ENCODE data around the gene ABCA13.

The ABCA13 gene

GRCh38 chr7:48242846-48243245, 71.6 kb downstream of the ABCA13 start:
- Histone ChIP-seq H3K27me3 (no peaks in the 10 kb centered on the region), H3K4me3 (ENCODE audit: low read depth, low read length) (no peak overlapping the region), H3K9me3 (no peaks in the 10 kb centered on the region), H3K36me3 (no peaks in the 10 kb centered on the region), H3K4me1 (no peaks in the 10 kb centered on the region)
- no peak for TF ChIP-seq CTCF (IDR thresholded peaks at IDR 0.05; ENCODE audit: low read depth, low read length)
- no peak for DNase-seq

- no peak for DNase-seq
- no peak for TF ChIP-seq CTCF (IDR thresholded peaks at IDR 0.05; ENCODE audit: low read depth, low read length)
- no peaks in the 10 kb centered on the region for H3K4me1 ChIP-seq
- H3K9me3 ChIP-seq, result no peaks in the 10 kb centered on the region
- H3K4me3 ChIP-seq (ENCODE audit: low read depth, low read length), result no peak overlapping the region
- H3K36me3 ChIP-seq, result no peaks in the 10 kb centered on the region
- H3K27me3 ChIP-seq, result no peaks in the 10 kb centered on the region
These were observed 73.6 kb downstream of the ABCA13 start for GRCh38 chr7:48244864-48245271.

- Histone ChIP-seq H3K4me3 (ENCODE audit: low read depth, low read length) (no peak overlapping the region), H3K9me3 (no peaks in the 10 kb centered on the region), H3K27me3 (no peaks in the 10 kb centered on the region), H3K4me1 (no peaks in the 10 kb centered on the region), H3K36me3 (no peaks in the 10 kb centered on the region)
- no peak for DNase-seq
- no peak for TF ChIP-seq CTCF (IDR thresholded peaks at IDR 0.05; ENCODE audit: low read depth, low read length)
These were observed 74.7 kb downstream of the ABCA13 start for GRCh38 chr7:48245751-48246472.

- no peak for TF ChIP-seq CTCF (IDR thresholded peaks at IDR 0.05; ENCODE audit: low read depth, low read length)
- no peaks in the 10 kb centered on the region for H3K27me3 ChIP-seq
- no peaks in the 10 kb centered on the region for H3K36me3 ChIP-seq
- no peak for DNase-seq
- H3K9me3 ChIP-seq, result no peaks in the 10 kb centered on the region
- H3K4me3 ChIP-seq (ENCODE audit: low read depth, low read length), result no peak overlapping the region
- H3K4me1 ChIP-seq, result no peaks in the 10 kb centered on the region
These were observed 77.9 kb downstream of the ABCA13 start for GRCh38 chr7:48249166-48249565.

GRCh38 chr7:48250441-48250951, 79.2 kb downstream of the ABCA13 start:
- Histone ChIP-seq H3K27me3 (no peaks in the 10 kb centered on the region), H3K4me1 (no peaks in the 10 kb centered on the region), H3K4me3 (ENCODE audit: low read depth, low read length) (no peak overlapping the region), H3K9me3 (no peaks in the 10 kb centered on the region), H3K36me3 (no peaks in the 10 kb centered on the region)
- DNase-seq, result no peak
- no peak for TF ChIP-seq CTCF (IDR thresholded peaks at IDR 0.05; ENCODE audit: low read depth, low read length)

GRCh38 chr7:48251766-48252165, 80.5 kb downstream of the ABCA13 start:
- Histone ChIP-seq H3K4me3 (ENCODE audit: low read depth, low read length) (no peak overlapping the region), H3K9me3 (no peaks in the 10 kb centered on the region), H3K36me3 (no peaks in the 10 kb centered on the region), H3K4me1 (no peaks in the 10 kb centered on the region), H3K27me3 (no peaks in the 10 kb centered on the region)
- DNase-seq, result no peak
- no peak for TF ChIP-seq CTCF (IDR thresholded peaks at IDR 0.05; ENCODE audit: low read depth, low read length)

Data from BE2C (cell line).